NCI-H1092 (cell line): Measurements from ENCODE around the gene ZBTB8A.
"Not testable (repeated sequence)": the region's sequence is repeated elsewhere in the genome, so short reads cannot be mapped to it uniquely, and the experiment has no call there.

Source experiments
- DNase-seq: peaks from one replicate; lab custom pipeline; 2025; lab: John Stamatoyannopoulos, UW

The ZBTB8A gene

GRCh38 chr1:32539584-32540571, 651 bp downstream of the ZBTB8A start:
- DNase-seq = peak; percentile 53

GRCh38 chr1:32540605-32541004, 1.4 kb downstream of the ZBTB8A start:
- DNase-seq = no peak

GRCh38 chr1:32541064-32541566, 1.9 kb downstream of the ZBTB8A start:
- no peak for DNase-seq

GRCh38 chr1:32546611-32547010, 7.4 kb downstream of the ZBTB8A start:
- no peak for DNase-seq

GRCh38 chr1:32549616-32550015, 10.4 kb downstream of the ZBTB8A start:
- DNase-seq = no peak

- no peak for DNase-seq
Measured at GRCh38 chr1:32554288-32554687, 15.1 kb downstream of the ZBTB8A start.

GRCh38 chr1:32557035-32557434, 17.8 kb downstream of the ZBTB8A start:
- not testable (repeated sequence) for DNase-seq

GRCh38 chr1:32557812-32558211, 18.6 kb downstream of the ZBTB8A start:
- no peak for DNase-seq

- no peak for DNase-seq
Measured at GRCh38 chr1:32568929-32569328, 29.7 kb downstream of the ZBTB8A start.

- DNase-seq = no peak
Measured at GRCh38 chr1:32580348-32581017, 41.3 kb downstream of the ZBTB8A start.

- no peak for DNase-seq
Measured at GRCh38 chr1:32592943-32593342, 53.7 kb downstream of the ZBTB8A start.

- no peak for DNase-seq
Measured at GRCh38 chr1:32600034-32600433, 60.8 kb downstream of the ZBTB8A start.

- DNase-seq = no peak
Measured at GRCh38 chr1:32605711-32606424, 66.6 kb downstream of the ZBTB8A start.

GRCh38 chr1:32606565-32607371, 67.5 kb downstream of the ZBTB8A start:
- no peak for DNase-seq

GRCh38 chr1:32609180-32609579, 70.0 kb downstream of the ZBTB8A start:
- DNase-seq = no peak

GRCh38 chr1:32611859-32612188, 72.6 kb downstream of the ZBTB8A start:
- no peak for DNase-seq

- peak; percentile 88 for DNase-seq
Measured at GRCh38 chr1:32612189-32612881, 73.1 kb downstream of the ZBTB8A start.

- no peak for DNase-seq
Measured at GRCh38 chr1:32613472-32613871, 74.2 kb downstream of the ZBTB8A start.

- no peak for DNase-seq
Measured at GRCh38 chr1:32618673-32619221, 79.5 kb downstream of the ZBTB8A start.

- no peak for DNase-seq
Measured at GRCh38 chr1:32619701-32620485, 80.7 kb downstream of the ZBTB8A start.
